Endometrial microvascular endothelial cells (primary cell): ENCODE measurements around the gene RNU1-3. TPM values are rescaled to one million over a fixed set of nuclear protein-coding genes. Genes with fewer than 3 reads are reported as not detected.
"Not testable (repeated sequence)": the region's sequence is repeated elsewhere in the genome, so short reads cannot be mapped to it uniquely, and the experiment has no call there.

Source experiments
- in situ Hi-C: cut with HindIII; loops from 2 replicates; pipeline ENCODE4 v1.10.0; 2017; ENCODE audit warnings: low sequenced_read_pairs, low pct_unique_long_range_greater_than_20kb; ENCODE audit errors: inconsistent ontology term
- total RNA-seq: library from RNA; depleted of rRNA; stranded (reverse); fragments of >200 nt; gene quantifications from one replicate; pipeline ENCODE4 v1.2.3, GENCODE V29; 2015; ENCODE audit errors: inconsistent ontology term

The RNU1-3 gene
- not detected for total RNA-seq

DNA sequence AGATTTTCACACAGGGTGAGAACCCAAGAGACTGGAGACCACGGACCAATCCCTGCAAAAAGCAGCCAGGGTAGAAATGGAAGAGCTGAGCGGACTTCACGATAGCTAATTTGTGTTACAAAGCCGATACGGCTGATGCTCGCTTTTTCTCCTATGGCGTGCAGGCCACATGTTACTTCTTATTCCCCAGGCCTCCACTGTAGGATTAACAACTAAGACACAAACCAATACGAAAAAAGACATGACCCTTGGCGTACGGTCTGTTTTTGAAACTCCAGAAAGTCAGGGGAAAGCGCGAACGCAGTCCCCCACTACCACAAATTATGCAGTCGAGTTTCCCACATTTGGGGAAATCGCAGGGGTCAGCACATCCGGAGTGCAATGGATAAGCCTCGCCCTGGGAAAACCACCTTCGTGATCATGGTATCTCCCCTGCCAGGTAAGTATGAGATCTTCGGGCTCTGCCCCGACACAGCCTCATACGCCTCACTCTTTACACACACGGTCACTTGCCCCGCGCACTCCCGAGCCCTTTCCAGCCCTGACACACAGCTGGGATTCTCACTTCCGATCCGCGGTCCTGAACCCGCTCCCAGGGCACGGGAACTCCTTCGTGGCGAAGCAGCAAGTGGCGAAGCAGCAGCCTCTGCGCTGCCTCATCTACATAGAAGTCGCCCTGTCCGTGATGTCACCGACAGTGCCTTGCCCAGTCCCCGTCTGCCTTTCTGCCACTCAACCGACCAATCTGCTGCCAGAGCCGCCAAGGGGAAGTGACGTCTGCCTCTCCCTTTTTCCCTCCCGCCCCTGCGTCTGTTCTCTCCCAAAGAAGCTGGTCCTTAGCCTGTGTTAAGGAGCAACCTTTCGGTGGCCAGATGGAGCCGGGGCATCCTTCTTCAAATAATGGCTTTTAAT lies at the start of gene RNU1-3:
TSS of gene RNU1-3 (minus strand) at position 447 of the 912 bp plus-strand sequence.
- in situ Hi-C loops: not testable (repeated sequence)

GRCh38 chr1:16713480-16713879 lies 46.7 kb upstream of the RNU1-3 start:
- in situ Hi-C loops: not testable (repeated sequence)

GRCh38 chr1:16712984-16713383 lies 46.2 kb upstream of the RNU1-3 start:
- in situ Hi-C loops: not testable (repeated sequence)

- in situ Hi-C loops: not testable (repeated sequence)
Measured at GRCh38 chr1:16712582-16712981, 45.8 kb upstream of the RNU1-3 start.

DNA sequence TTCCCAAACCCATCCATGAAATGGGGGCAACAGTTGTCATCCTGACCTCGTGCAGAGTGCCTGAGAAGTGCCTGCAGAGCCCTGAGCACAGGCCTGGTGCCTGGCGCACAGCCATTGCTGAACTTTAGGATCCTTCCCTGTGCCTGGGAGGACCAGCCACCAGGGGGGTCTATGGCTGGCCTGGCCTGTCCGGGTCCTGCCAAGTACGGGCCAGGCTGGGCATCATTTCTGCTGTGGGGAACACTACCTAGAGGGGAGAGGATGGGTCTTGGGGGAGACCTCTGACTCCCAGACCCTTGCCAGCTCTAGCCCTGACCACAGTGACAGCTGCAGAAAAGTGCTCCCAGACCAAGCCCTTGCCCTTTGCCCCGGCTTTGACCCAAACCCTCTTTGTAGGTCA lies 45.4 kb upstream of the RNU1-3 start:
- in situ Hi-C loops: not testable (repeated sequence)

DNA sequence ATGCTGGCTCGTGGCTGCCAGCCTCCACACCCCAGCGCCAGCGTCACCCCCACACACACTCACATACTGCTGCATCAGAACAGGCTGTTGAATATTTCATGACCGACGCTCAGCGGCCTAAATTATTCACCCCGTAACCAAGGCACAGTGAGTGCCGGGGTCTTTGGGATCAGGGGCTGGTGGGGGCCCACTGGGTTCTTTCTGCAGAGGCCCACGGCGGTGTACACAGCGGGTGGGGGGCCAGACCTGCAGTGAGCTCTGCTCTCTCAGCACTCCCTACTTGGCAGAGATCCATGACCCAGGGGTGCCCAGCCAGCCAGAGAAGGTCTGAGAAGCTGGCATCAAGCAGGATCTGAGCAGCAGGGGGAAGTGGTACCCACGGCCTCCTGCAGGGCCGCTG lies 43.9 kb upstream of the RNU1-3 start:
- in situ Hi-C loops: not testable (repeated sequence)

DNA sequence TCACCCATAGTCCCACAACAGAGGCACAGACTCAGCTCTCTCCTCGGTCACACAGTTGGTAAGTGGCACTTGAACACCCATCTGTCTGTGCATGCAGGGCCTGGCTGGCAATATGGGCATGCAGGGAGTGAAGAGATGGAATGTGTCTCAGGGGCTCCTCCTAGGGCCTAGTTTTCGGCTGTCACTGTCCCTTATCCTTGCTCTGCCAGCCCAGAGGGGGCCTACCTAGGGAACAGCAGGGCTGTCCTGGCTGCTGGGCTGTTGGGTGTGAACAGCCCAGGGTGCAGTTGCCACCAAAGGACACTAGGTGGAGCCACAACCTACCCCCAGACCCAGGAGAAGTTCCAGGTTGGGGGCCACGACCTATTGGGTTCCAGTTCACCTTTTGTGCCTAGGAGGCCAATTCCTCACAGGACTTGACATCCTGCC lies 42.9 kb upstream of the RNU1-3 start:
- in situ Hi-C loops: not testable (repeated sequence)

DNA sequence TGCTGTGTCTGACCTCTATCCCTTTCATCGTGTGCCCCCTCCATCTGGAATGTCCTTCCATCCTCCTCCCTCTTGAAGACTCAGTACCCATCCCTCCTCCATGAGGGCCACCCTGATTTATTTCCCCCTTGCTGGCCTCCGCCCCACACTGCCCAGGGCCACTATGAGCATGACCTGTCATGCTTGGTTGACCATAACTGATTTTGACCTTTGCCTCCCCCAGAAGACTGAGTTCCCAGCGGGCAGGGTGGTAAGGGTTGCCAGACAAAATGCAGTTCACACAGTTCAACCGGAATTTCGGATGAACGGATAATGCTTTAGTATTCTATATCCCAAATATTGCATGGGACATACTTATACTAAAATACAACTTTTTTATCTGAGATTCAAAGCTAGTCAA lies 42.0 kb upstream of the RNU1-3 start:
- in situ Hi-C loops: not testable (repeated sequence)

GRCh38 chr1:16707130-16708093 lies 40.7 kb upstream of the RNU1-3 start:
- in situ Hi-C loops: not testable (repeated sequence)

GRCh38 chr1:16706302-16706701 lies 39.6 kb upstream of the RNU1-3 start:
- in situ Hi-C loops: not testable (repeated sequence)

DNA sequence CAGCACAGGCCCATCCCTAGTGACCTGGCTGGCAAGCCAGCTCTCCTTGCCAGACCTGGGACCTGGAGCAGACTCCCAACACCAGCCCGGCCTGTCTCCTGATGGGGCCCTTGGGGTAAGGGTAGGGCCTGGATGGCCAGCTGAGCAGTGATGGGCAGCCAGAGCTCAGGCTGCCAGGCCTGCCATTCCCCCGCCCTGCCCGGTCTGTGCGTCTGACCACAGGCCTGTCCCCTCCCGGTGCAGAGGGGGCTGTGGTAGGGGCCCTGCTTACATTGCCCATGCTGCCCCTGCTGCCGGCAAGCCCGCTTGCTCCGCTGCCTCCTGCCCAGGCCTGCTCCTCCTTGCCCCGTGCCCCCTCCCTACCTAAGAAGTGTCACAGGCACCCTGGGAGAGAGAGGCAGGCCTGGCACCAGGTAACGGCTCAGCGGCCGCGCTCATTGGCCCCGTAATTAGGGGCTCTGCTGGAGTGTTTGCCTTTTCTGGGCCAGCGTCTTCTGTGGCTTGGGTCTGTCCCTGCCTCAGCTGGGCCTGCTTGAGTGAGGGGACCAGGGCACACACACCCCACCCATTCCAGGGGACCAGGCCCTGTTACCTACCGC lies 37.9 kb upstream of the RNU1-3 start:
- in situ Hi-C loops: not testable (repeated sequence)

DNA sequence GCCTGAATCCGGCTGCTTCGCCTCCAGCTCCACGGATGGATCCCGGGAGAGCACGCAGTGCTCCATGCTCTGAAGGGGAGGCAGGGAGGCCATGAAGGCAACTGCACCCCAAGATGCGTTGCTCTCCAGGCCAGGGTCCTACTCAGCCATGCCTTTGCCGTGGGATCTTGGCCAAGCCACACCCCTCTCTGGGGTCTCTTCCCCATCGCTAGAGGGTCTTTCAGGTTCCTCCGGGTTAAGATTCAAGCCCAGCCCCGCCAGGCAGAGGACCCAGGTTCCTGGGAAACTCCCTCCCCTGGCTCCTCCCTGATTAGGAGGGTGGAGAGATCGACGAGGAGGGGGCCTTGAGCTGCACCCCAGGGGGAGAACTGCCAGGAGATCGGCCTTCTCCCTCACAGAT lies 37.3 kb upstream of the RNU1-3 start:
- in situ Hi-C loops: not testable (repeated sequence)

- in situ Hi-C loops: not testable (repeated sequence)
Measured at GRCh38 chr1:16703602-16704001, 36.9 kb upstream of the RNU1-3 start.

DNA sequence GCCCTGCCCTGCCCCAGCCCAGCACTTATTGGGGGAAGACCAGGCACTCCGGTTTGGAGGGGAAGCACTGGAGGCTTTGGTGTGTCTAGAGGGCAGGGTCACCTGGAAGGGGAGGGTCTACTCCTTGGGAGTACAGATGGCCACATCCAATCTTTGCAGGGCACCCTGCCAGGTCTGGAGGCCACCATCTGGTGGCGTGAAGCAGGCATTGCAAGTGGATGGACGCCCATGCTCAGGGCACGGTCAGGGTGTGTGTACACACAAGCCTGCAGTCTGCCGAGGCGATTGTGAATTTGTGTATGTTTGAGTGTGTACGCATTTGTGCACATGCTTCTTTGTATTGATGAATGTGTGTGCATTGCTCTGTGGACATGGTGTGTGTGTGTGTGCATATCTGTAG lies 36.4 kb upstream of the RNU1-3 start:
- in situ Hi-C loops: not testable (repeated sequence)

DNA sequence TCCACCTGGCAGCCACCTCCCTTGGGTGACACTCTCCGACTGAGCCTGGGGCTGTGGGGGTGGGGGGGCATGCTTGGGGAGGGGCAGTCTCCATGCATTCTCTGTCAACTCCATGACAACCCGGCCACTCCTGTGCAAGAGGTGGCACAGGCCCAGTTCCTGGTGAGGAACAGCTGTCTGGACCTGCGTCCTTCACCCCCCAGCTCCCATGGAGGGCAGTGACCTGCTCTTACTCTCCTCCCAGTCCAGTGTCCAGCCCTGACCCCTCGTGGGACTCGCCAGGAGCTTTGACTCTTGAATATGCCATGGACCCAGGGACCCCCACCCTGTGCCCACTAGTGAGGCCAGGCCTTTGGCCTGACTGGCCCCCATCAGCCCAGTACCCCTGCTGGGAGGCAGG lies 35.5 kb upstream of the RNU1-3 start:
- in situ Hi-C loops: not testable (repeated sequence)

- in situ Hi-C loops: not testable (repeated sequence)
Measured at GRCh38 chr1:16701189-16701588, 34.4 kb upstream of the RNU1-3 start.

GRCh38 chr1:16700138-16700895 lies 33.6 kb upstream of the RNU1-3 start:
- in situ Hi-C loops: not testable (repeated sequence)

DNA sequence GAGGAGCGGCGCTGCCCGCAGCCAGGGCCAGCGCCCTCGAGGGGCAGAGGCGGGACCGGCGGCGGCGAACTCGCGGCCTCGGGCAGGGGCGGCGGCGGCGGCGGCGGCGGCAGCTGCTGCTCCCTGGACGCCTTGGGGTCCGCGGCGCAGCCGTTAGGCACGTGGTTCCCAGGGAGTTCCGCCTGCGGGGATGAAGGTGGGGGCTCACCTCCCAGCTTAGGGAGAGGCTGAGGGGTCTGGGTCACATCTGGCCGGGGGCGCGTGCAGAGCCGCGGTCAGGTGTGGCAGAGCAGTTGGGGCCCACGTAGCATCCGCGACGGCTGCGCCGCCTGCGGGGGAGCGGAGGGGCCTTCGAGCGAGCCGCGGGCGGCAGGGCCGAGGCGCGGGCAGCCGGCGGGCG lies 32.7 kb upstream of the RNU1-3 start:
- in situ Hi-C loops: not testable (repeated sequence)
